Measurements from ENCODE around the gene TRIM15. TPM values are rescaled to one million over a fixed set of nuclear protein-coding genes. Genes with fewer than 3 reads are reported as not detected.

The TRIM15 gene
- total RNA-seq, 1 experiment from 2014 or later, result 6.5 TPM

GRCh38 chr6:30151580-30151979 is 11.8 kb upstream of the TRIM15 start:
- no peak for ATAC-seq
- POLR2A ChIA-PET, result no interaction called here
- Histone ChIP-seq H3K27me3 (ENCODE audit: insufficient read depth, low read length) (no peaks in the 10 kb centered on the region), H3K4me2 (ENCODE audit: low read length) (no peak overlapping the region), H4K20me1 (ENCODE audit: insufficient read depth) (no peaks in the 10 kb centered on the region), H3K36me3 (ENCODE audit: control insufficient read depth in 1 of 2, insufficient read depth in 2 of 2, low read length in 2 of 2) (no peaks in the 10 kb centered on the region), H3K9ac (ENCODE audit: low read length) (no peak overlapping the region), H3K79me2 (ENCODE audit: insufficient read depth, low read length) (no peaks in the 10 kb centered on the region), H3K9me3 (ENCODE audit: control insufficient read depth in 1 of 2, insufficient read depth in 1 of 2, low read depth in 1 of 2, low read length in 2 of 2) (no peaks in the 10 kb centered on the region), H3K27ac (ENCODE audit: low read depth, low read length) (no peak overlapping the region), H3K4me3 (replicated peaks in 1 of 2; ENCODE audit: low read depth in 1 of 2, low read length in 2 of 2) (no peak overlapping the region), H3K9me2 (ENCODE audit: insufficient read depth) (no peaks in the 10 kb centered on the region), H2AFZ (ENCODE audit: low read depth, low read length, poor library complexity, severe bottlenecking) (no peak overlapping the region), H3K4me1 (ENCODE audit: control insufficient read depth in 1 of 2, insufficient read depth in 2 of 2, low read length in 2 of 2) (peaks cover 22 to 25% of the 10 kb centered on the region in 2 experiments)
- no peak for TF ChIP-seq ZNF274 (IDR thresholded peaks at IDR 0.05; ENCODE audit: low read depth, low read length)
- TF ChIP-seq ELF1 (IDR thresholded peaks at IDR 0.05; ENCODE audit: borderline replicate concordance, low read depth), result no peak
- no peak for TF ChIP-seq FOSL1 (IDR thresholded peaks at IDR 0.05; ENCODE audit: low read depth)
- TF ChIP-seq EGR1 (IDR thresholded peaks at IDR 0.05; ENCODE audit: low read depth), result no peak
- no peak for TF ChIP-seq MAX (IDR thresholded peaks at IDR 0.05)
- TF ChIP-seq YY1 (IDR thresholded peaks at IDR 0.05; ENCODE audit: extremely low read depth, insufficient replicate concordance, low read depth, low read length), result no peak
- no peak for TF ChIP-seq POLR2AphosphoS5 (IDR thresholded peaks at IDR 0.05; ENCODE audit: low read depth, low read length)
- no peak for TF ChIP-seq ZBTB33 (IDR thresholded peaks at IDR 0.05; ENCODE audit: extremely low read depth, insufficient replicate concordance, low read length)
- intact Hi-C loops (cut with micrococcal nuclease), result no loop called here
- RAD21 ChIA-PET (ENCODE audit: low non-redundant PET in 1 of 2, low total read pairs in 2 of 2, uncharacterized antibody in 2 of 2, unreplicated experiment in 2 of 2), result interaction anchor here in 1 of 2 experiments (0.8 kb wide), 1 partner anchor 50 kb away, joined by 5 read pairs; no protein-coding TSS in a partner anchor
- BruUV-seq (replicated peaks), result no TSS peak
- CTCF ChIA-PET, result interaction anchor here (1.0 kb wide), 1 partner anchor 21 kb away, joined by 3 read pairs; no protein-coding TSS in a partner anchor
- DNase-seq (ENCODE audit: low read depth, low spot score), result no peak

Data from HCT116 (cell line).